ENCODE results near the gene LRRN2. TPM values are rescaled to one million over a fixed set of nuclear protein-coding genes. Genes with fewer than 3 reads are reported as not detected.

The LRRN2 gene
- total and polyA plus RNA-seq, 2 experiments from 2014 or later = 0.74 to 2.6 TPM

GRCh38 chr1:204568576-204569315 is 116.8 kb downstream of the LRRN2 start (continued):
- TF ChIP-seq REST (IDR thresholded peaks at IDR 0.05; ENCODE audit: unreplicated experiment) = no peak

Small RNA genes lying within 50 kb of the gene (small RNA-seq; reads per million reads assigned to genes)
- gene RF00601 (ENCODE audit: low replicate concordance) (not detected), gene RNA5SP75 (ENCODE audit: low replicate concordance) (not detected)

Other genes starting within 250 kb of the LRRN2 start
- 17.4 and 19.0 TPM in 2 replicates for gene PIK3C2B, start 190.9 kb downstream of the LRRN2 start, total RNA-seq (2014; rRNA removed; shearing (Covaris generic))
- gene PIK3C2B, start 190.9 kb downstream of the LRRN2 start, polyA plus RNA-seq (2016; fragmentation: Nextera tagmentation; extraction: Ambion mirVana) = 4.8 TPM in 2 replicates
- gene MDM4, start 169.3 kb downstream of the LRRN2 start, total RNA-seq (2014; rRNA removed; shearing (Covaris generic)) = 56.1 and 63.9 TPM in 2 replicates
- 22.7 and 24.8 TPM in 2 replicates for gene MDM4, start 169.3 kb downstream of the LRRN2 start, polyA plus RNA-seq (2016; fragmentation: Nextera tagmentation; extraction: Ambion mirVana)
- 7.6 and 11.7 TPM in 2 replicates for gene NFASC, start 185.1 kb upstream of the LRRN2 start, total RNA-seq (2014; rRNA removed; shearing (Covaris generic))
- 3.0 and 3.9 TPM in 2 replicates for gene NFASC, start 185.1 kb upstream of the LRRN2 start, polyA plus RNA-seq (2016; fragmentation: Nextera tagmentation; extraction: Ambion mirVana)

Data from GM23338 (cell line).